GM04504 (cell line): Measurements from ENCODE around the gene CCNH.

Experiments
- DNase-seq: peaks from one replicate; pipeline ENCODE4 v3.0.0-alpha.2; 2012; ENCODE audit warnings: low read depth

CCNH gene

GRCh38 chr5:87403409-87403808 is 9.3 kb downstream of the CCNH start:
- DNase-seq, result no peak

GRCh38 chr5:87401626-87402025 is 11.1 kb downstream of the CCNH start:
- no peak for DNase-seq

GRCh38 chr5:87400305-87400899 is 12.3 kb downstream of the CCNH start:
- DNase-seq, result no peak

GRCh38 chr5:87399720-87400119 is 13.0 kb downstream of the CCNH start:
- no peak for DNase-seq

DNA sequence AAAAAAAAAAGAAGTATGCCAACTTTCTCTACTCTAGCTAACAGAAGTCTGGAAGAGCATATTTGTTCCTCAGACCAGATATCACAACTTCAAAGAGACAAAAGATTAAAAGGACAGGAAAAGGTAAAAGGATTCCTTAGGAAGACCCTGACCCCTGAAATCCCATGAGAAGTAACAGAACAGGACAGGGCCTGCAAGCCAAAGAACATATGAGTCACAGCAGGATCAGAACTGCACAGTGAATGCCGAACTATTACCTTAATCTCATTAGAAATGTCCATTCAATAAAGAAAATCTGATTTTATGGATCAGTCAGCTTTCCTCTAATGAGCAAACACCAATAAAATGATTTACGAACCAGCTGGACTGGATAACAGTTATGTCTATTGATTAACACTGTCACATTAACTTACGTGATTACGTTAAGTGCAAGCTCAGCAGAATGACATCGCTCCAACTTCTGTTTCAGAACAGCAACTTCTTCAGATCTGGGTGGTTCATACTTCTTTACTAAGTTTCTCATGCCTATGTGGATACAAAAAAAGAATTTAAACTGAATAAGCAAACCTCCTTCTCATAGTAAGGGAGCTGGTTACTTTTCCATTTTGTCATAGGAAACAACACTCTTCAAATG is 13.6 kb downstream of the CCNH start:
- DNase-seq, result no peak

DNA sequence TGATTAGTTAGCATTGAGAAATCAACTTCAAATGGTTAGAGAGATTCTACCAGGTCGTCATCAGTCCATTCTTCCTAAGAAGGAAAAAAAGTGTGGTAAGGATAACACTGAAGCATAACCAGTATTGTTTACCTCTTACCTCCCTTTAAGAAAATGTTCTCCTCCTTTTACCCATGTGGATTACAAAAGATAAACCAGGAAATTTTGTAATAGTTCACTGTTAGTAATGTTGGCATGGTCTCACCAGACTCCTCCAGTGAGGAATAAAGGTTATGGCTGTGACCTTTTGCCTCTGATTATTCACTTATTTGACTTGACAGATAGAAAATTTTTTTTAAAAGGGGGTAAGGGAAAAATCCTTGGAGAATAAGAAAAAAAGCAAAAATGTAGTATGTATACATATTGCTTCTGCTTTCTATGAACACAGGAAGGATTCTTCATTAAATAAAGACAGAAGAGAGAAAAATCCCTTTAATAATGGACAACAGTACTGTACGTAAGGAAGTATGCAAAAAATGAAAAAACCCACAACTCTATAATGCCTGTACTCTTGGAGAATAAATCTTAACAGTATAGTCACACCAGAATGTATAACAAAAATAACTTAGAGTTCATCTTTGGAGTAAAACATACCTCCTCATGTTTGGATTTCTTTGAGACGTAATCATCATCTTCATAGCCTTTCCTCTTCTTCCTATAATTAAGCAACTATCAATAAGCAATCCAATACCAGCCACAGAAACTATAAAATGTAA is 18.1 kb downstream of the CCNH start:
- no peak for DNase-seq

DNA sequence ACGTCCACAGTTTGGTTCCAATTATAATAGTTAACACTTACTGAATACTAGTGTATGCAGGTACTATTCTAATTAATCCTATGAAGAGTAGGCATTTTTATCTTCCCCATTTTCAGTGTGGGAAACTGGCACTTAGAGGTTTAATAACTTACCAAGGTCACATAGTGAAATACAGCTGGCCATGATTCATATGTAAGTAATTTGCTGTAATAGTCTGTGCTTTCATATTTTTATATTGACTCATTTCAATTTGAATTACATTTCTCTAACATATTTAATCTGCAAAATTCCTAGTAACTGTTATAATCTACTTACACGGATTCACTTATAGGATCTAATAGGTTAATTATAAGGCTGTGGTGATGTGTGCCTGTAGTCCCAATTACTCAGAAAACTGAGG is 19.4 kb downstream of the CCNH start:
- DNase-seq, result no peak

- DNase-seq, result no peak
Measured at GRCh38 chr5:87392801-87393200, 19.9 kb downstream of the CCNH start.

- DNase-seq, result no peak
Measured at GRCh38 chr5:87392170-87392569, 20.6 kb downstream of the CCNH start.

DNA sequence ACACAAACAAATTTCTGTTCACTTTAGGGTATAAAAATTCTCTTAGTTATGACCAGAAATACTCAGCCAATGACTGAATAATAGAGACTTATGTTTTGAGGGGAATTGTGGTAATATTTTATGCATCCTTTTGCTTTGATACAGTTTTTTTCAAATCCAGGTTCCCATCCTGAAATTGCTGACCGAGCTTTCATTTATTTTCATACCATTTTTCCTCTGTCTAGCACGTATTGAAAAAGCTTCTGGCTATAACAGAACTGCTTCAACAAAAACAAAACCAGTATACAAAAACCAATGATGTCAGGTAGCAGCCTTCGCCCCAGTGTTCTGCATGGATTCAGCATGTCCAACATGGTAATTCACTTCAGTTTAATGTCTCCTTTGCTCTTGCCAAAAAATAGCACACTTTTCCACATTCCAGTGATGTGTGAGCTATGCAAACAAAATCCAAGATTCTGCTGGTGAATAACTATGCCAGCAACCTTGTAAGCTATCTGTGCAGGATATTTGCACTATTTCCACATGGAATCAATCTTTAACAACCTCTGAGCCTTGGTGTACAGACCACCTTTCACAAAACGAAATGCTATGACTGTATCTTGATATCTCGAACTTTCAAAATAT is 22.0 kb downstream of the CCNH start:
- DNase-seq, result no peak

GRCh38 chr5:87390075-87390474 is 22.7 kb downstream of the CCNH start:
- no peak for DNase-seq

DNA sequence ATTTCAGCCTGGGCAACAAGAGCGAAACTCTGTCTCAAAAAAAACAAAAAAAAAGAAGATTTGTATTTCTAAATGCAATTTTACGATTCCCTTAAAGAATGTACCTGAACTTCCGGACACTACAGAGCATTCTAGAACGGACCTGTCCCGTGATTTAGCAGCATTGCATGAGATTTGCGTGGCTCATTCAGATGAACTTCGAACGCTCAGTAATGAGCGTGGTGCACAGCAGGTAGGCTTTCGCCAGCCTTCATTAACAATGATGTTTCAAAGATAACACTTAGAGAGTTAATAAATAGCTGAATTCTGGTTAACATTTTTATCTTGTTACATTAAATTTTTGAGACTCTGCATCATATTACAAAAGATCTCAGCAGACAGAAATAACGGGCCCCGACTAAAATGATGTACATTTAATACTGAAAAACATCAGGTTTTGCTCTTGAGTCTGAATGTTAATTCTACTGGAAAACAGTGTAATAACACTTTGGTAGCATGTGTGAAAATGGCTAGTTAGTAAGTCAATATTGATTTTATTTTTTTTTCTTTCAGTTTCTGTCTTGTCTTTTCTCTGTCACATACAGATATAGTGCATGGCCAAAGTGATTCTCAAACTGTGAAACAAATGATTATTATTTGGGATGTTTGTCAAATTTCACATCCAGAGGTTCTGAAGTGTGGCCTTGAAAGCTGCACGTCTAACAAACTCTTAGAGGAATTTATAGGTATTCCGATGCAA is 23.3 kb downstream of the CCNH start:
- no peak for DNase-seq

DNA sequence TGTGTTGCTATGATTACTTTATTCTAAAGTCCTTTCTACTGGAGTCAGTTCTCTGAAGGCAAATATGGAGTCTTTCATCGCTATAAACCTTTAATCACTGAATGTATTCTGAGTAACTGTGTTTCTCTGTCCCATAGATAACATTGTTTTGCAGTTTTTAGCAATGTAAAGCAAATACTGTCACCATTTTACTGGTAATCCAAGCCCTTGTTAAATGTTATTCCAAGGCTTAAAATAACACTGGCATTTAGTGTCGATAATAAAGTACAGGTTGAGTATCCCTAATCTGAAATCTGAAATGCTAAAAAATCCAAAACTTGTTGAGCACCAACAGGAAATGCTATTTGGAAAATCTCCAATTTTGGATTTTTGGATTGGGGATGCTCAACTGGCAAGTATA is 24.6 kb downstream of the CCNH start:
- DNase-seq, result no peak

GRCh38 chr5:87385802-87386201 is 26.9 kb downstream of the CCNH start:
- DNase-seq, result no peak

DNA sequence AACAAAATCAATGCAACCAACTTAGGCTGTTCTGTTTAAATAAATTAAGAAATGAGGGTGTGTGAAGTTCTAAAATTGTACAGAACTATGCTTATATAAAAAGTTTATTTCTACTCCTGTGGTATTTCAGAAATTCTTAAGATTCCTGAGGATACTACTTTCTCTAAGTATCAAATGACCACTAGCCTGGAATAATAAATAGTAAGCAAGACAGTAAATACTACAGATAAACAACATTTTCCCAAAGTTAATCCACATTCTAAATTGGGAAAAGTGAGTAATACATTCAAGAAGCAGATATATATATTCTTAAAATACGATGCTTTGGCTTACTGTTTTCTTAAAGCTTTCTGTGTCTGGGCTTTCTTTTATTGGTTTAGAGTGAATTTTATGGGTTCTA is 29.5 kb downstream of the CCNH start:
- DNase-seq, result no peak

DNA sequence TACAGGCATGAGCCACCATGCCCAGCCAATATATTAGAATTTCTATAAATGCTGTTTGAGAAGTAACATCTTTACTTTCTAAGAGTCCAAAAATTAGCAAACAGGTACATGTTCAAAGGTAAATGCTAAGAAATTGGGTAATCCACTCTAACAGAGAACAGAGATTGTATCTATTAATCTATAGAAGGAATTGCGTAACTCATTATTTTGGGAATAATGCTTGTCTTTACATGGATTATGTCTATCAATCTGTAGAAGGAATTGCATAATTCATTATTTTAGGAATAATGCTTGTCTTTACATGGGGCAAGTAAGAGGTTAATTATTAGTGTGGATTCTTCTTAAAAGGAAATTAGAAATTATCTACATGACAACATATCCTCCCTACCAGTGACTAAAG is 30.5 kb downstream of the CCNH start:
- no peak for DNase-seq

DNA sequence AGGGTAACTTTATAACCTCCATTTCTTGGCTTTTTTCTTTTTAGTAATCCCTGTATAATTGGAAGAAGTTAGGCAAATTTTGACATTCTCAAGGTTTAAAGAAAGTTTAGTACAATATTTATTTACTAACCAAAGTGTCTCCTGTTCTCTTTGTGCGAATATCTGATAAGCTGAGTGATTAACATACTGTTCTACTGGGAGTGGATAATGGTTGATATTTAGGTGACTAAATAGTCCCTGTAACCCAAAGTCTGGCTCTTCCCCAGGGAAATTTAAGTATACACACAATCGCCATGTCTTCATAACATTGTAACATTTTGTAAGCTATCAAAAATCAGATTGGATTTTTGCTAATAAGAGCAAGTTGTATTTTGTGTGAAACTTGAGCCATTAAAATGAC is 40.0 kb downstream of the CCNH start:
- DNase-seq, result no peak

DNA sequence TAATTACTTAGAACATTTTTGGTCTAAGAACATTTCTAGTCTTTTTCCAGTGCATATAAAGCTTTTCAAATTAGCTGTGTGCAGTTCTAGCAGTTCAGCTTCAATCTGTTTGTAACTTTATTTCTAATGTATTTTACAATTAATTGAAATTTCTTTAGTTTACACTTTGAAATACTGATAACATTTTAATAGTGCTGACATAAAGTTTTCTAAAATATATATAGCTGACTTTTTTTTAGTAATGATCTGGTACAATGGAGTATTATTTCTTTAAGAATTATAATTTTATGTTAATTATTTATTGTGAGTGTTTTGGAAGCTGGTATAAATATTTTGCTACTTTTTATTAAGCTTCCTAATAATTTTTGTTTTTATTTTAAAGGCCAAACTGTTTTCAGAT is 43.3 kb downstream of the CCNH start:
- DNase-seq, result no peak

DNA sequence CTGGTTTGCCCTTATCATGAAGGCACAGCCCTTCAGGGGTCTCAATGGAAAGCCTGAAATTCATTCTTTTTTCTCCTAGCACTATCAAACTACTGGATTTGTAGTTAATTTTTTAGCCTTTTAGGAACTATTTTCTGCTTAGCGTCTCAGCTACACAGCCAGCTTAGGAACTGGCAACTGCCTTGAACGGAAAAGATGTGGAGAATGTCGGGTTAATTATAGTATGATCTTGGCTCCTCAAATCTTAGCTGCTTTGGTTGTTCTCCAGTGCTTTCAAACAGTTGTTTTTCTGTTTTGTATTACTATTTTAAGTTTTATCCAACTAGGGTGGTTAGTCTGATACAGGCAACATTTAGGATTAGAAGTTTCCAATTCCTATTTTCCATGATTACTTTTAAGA is 44.1 kb downstream of the CCNH start:
- DNase-seq, result no peak

DNA sequence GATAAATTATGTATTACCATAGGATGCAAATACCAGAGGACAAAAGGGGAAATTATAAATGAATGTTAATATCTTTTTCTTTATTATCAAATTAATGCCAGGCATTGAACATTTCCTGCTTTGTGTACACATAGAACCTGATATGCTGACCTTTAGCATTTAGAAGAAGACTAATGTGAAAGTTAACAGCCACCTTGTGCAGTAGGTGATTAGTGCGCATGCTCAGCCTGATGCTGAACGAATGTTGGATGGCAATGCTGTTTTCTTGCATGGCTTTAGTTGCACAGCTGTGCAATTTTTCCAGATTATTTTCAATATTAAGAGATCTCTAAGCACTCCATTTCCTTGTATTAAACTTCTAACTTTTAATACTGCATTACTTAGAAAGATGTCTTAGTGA is 45.5 kb downstream of the CCNH start:
- DNase-seq, result no peak

DNA sequence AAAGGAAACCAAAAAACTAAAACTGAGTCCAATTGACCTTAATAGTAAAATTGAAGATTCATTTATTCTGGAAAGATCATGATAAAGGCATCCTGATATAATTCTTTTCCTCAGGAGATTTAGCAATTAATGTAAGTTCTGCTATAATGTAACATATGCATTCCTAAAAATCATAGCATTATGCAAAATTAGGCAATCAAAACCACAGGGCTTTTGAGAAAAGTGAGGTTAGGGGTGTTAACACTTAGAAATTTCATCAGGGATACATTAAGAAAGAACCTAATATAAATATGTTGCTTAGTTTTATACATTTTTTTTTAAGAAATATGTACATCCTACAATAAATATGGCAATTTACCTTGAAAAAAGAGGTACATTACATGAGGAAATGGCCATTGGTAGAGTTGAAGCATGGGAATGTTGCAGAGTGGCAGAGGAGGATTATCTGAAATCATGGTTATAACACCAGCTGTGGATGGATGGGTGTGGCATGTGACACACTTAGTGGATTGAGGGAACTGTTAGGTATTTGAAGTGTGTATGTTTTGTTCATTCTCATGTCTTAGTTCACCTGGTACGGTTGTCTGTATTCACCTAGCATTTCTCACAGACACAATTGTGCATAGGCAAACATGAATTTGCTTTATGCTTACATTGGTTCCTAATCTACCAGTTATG is 51.1 kb downstream of the CCNH start:
- DNase-seq, result no peak

- DNase-seq, result peak; percentile 57
Measured at GRCh38 chr5:87361031-87361445, 51.7 kb downstream of the CCNH start.
